H1 (cell line): ENCODE data around the gene MEF2D.

Experiments used
- CHD2 ChIP-seq: IDR thresholded peaks from 2 replicates; pipeline ENCODE4 v1.6.1; 2012; ENCODE audit warnings: low read length, improper control_type of control experiment
- CTCF ChIP-seq, 3 experiments: IDR thresholded peaks; 1 replicate in 2 of 3; 2 replicates in 1 of 3; pipeline versions ENCODE4 v1.5.1 to v1.6.1; 2011; ENCODE audit warnings: low read length in 3 of 3, mild to moderate bottlenecking in 3 of 3, inconsistent platforms in 2 of 3, low read depth in 1 of 3, moderate library complexity in 1 of 3; ENCODE audit not compliant: insufficient read depth in 1 of 3; ENCODE audit errors: control extremely low read depth in 1 of 3
- FOSL1 ChIP-seq: IDR thresholded peaks from 2 replicates; pipeline ENCODE4 v1.6.1; 2011; ENCODE audit warnings: mild to moderate bottlenecking, low read depth, low read length, moderate library complexity; ENCODE audit not compliant: insufficient read depth
- GTF2F1 ChIP-seq: IDR thresholded peaks from 2 replicates; pipeline ENCODE4 v1.6.1; 2012; ENCODE audit warnings: low read depth, low read length, improper control_type of control experiment, borderline replicate concordance
- KDM1A ChIP-seq: fragments of 200-600, 300-600 bp; sonication (generic); IDR thresholded peaks from 2 replicates; pipeline ENCODE4 v1.7.1; 2016; ENCODE audit warnings: mild to moderate bottlenecking, low read length, borderline replicate concordance
- NRF1 ChIP-seq: IDR thresholded peaks from 2 replicates; pipeline ENCODE4 v1.6.1; 2011; ENCODE audit warnings: mild to moderate bottlenecking, low read depth, low read length, improper control_type of control experiment
- POLR2A ChIP-seq, 2 experiments: IDR thresholded peaks; 1 replicate in 1 of 2; 2 replicates in 1 of 2; pipeline ENCODE4 v1.6.1; 2011; ENCODE audit warnings: low read depth in 2 of 2, low read length in 2 of 2, mild to moderate bottlenecking in 2 of 2; ENCODE audit errors: control extremely low read depth in 1 of 2
- RFX5 ChIP-seq: IDR thresholded peaks from 2 replicates; pipeline ENCODE4 v1.6.1; 2011; ENCODE audit warnings: low read depth, low read length, improper control_type of control experiment, borderline replicate concordance
- SIRT6 ChIP-seq: IDR thresholded peaks from one replicate; pipeline ENCODE4 v1.7.1; 2012; ENCODE audit warnings: low read length, inconsistent platforms
- SP1 ChIP-seq: IDR thresholded peaks from 2 replicates; pipeline ENCODE4 v1.6.1; 2011; ENCODE audit warnings: low read depth, low read length
- SRF ChIP-seq: IDR thresholded peaks from 2 replicates; pipeline ENCODE4 v1.6.1; 2011; ENCODE audit warnings: mild to moderate bottlenecking, low read depth, low read length, moderate library complexity
- TAF1 ChIP-seq: IDR thresholded peaks from 2 replicates; pipeline ENCODE4 v1.6.1; 2011; ENCODE audit warnings: mild to moderate bottlenecking, low read depth, low read length
- TEAD4 ChIP-seq: IDR thresholded peaks from 2 replicates; pipeline ENCODE4 v1.6.1; 2012; ENCODE audit warnings: low read depth, low read length, inconsistent platforms, mixed read lengths
- YY1 ChIP-seq: IDR thresholded peaks from 2 replicates; pipeline ENCODE4 v1.6.1; 2011; ENCODE audit warnings: low read depth, mild to moderate bottlenecking, low read length

DNA sequence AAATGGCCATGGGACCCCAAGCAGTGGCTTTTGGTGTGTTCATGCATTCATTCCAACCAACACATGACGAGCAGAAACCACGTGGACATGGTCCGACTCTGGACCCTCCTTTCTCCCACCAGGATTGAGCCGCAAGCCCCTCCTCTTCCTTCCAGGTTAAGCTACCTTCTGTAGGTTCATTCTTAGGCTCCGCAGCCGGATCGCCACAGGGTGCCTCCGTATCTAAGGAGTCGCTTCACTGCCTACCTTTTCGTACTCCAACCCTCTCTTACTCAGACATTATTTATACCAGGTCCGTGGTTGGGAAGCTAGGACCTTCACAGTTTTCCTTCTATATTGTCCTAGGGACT, 67.9 kb downstream of the MEF2D start:
- TF ChIP-seq POLR2A (IDR thresholded peaks at IDR 0.05; ENCODE audit: control extremely low read depth in 1 of 2, low read depth in 2 of 2, low read length in 2 of 2) (no peak), NRF1 (no peak), FOSL1 (no peak), KDM1A (no peak), GTF2F1 (no peak), TEAD4 (no peak), YY1 (no peak), CHD2 (no peak), CTCF (IDR thresholded peaks at IDR 0.05; ENCODE audit: control extremely low read depth in 1 of 3, insufficient read depth in 1 of 3, low read depth in 1 of 3, low read length in 3 of 3) (no peak), SRF (no peak), SP1 (no peak), TAF1 (no peak), RFX5 (no peak), SIRT6 (no peak)
